DOHH2 (cell line): ENCODE results near the gene ACER1.

Experiments used
- CTCF ChIP-seq: fragments of 200-600 bp; sonication (generic); IDR thresholded peaks from one replicate; pipeline ENCODE4 v1.5.1; 2014; ENCODE audit warnings: antibody characterized with exemption, mild to moderate bottlenecking, low read depth, low read length; ENCODE audit not compliant: poor library complexity, severe bottlenecking
- EZH2phosphoT487 ChIP-seq: fragments of 200-600 bp; sonication (generic); IDR thresholded peaks from 2 replicates; pipeline ENCODE4 v1.6.1; 2017; ENCODE audit warnings: borderline replicate concordance, mild to moderate bottlenecking, antibody characterized with exemption, low read length, moderate library complexity, mixed read lengths

GRCh38 chr19:6261883-6262282, 71.5 kb downstream of the ACER1 start:
- no peak for TF ChIP-seq CTCF
- TF ChIP-seq EZH2phosphoT487, result no peak
